Fibroblast of pulmonary artery (primary cell): ENCODE measurements around the gene EIPR1.

Experiments
- DNase-seq: peaks from one replicate; pipeline ENCODE4 v3.0.0-alpha.2; 2010; ENCODE audit warnings: low read depth
- H3K4me3 ChIP-seq: replicated peaks from 2 replicates; pipeline ENCODE4 v1.5.1; 2011; ENCODE audit warnings: low read depth, mild to moderate bottlenecking, control low read depth, low read length, moderate library complexity
- TF ChIP-seq, protein P1 (sequence below): IDR thresholded peaks from 2 replicates; pipeline ENCODE4 v1.5.1; 2011; ENCODE audit warnings: mild to moderate bottlenecking, control low read depth, low read length, inconsistent platforms; ENCODE audit errors: missing control alignments

The EIPR1 gene

GRCh38 chr2:3242747-3243369 lies 134.8 kb downstream of the EIPR1 start:
- DNase-seq = peak; percentile 6
- TF ChIP-seq, protein P1, sequence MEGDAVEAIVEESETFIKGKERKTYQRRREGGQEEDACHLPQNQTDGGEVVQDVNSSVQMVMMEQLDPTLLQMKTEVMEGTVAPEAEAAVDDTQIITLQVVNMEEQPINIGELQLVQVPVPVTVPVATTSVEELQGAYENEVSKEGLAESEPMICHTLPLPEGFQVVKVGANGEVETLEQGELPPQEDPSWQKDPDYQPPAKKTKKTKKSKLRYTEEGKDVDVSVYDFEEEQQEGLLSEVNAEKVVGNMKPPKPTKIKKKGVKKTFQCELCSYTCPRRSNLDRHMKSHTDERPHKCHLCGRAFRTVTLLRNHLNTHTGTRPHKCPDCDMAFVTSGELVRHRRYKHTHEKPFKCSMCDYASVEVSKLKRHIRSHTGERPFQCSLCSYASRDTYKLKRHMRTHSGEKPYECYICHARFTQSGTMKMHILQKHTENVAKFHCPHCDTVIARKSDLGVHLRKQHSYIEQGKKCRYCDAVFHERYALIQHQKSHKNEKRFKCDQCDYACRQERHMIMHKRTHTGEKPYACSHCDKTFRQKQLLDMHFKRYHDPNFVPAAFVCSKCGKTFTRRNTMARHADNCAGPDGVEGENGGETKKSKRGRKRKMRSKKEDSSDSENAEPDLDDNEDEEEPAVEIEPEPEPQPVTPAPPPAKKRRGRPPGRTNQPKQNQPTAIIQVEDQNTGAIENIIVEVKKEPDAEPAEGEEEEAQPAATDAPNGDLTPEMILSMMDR = no peak

DNA sequence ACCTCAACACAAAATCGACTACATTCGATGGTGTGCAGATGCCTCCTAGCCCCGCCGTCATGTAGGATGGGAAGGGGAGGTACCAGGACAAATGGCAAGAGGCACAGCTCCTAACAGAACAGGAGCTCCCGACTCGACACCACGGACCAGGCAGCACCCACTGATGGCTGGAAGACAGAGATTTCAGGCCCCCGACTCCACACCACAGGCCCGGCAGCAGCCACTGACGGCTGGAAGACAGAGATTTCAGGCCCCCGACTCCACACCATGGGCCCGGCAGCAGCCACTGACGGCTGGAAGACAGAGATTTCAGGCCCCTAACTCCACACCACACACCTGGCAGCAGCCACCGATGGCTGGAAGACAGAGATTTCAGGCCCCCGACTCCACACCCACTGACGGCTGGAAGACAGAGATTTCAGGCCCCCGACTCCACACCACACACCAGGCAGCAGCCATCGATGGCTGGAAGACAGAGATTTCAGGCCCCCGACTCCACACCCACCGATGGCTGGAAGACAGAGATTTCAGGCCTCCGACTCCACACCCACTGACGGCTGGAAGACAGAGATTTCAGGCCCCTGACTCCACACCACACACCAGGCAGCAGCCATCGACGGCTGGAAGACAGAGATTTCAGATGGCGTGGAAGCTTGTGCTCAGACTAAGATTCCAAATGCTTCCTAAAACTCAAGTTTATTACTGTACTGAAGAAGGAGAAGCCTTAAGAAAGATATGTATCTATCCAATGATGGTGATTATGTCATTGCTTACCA lies 135.5 kb downstream of the EIPR1 start:
- TF ChIP-seq, protein P1 = no peak
- no peak for DNase-seq
- no peak overlapping the region for H3K4me3 ChIP-seq

More at GRCh38 chr2:3242747-3243369, 134.8 kb downstream of the EIPR1 start:
- no peak overlapping the region for H3K4me3 ChIP-seq

DNA sequence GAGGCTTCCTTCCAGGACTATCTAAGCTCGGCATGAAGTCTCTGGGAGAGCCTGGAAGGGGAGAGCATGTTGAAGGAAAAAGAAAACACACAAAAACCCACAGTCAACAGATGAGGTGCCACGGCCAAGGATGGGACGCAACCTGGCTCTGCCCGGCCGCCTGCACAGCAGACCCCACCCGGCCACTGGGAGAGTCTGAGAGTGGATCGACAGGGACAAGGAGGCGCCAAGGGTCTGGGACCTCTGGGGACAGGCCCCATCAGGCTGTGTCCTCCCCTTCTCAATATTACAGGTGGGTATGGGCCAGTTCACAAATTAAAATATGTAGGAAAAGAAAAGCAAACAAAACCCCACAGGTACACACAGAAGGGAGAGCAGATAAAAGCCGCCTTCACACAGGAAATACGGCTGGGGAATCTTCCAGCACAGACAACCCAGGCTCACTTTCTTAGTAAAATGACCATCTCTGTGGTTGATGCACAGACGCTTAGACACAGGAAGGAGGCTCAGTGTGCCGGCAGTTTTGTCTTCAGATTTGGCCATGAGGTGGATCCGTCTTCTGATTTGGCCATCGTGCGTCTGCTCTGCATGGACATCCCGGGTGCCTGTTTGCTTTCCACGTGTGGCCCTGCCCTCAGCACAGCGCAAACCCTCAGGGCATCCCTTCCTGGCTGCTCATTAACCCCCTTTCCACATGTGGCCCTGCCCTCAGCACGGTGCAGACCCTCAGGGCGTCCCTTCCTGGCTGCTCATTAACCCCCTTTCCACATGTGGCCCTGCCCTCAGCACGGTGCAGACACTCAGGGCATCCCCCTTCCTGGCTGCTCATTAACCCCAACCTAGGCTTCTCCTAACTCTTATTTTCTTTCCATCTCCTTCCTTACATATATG lies 138.4 kb downstream of the EIPR1 start:
- TF ChIP-seq, protein P1 = no peak
- no peak overlapping the region for H3K4me3 ChIP-seq
- no peak for DNase-seq

DNA sequence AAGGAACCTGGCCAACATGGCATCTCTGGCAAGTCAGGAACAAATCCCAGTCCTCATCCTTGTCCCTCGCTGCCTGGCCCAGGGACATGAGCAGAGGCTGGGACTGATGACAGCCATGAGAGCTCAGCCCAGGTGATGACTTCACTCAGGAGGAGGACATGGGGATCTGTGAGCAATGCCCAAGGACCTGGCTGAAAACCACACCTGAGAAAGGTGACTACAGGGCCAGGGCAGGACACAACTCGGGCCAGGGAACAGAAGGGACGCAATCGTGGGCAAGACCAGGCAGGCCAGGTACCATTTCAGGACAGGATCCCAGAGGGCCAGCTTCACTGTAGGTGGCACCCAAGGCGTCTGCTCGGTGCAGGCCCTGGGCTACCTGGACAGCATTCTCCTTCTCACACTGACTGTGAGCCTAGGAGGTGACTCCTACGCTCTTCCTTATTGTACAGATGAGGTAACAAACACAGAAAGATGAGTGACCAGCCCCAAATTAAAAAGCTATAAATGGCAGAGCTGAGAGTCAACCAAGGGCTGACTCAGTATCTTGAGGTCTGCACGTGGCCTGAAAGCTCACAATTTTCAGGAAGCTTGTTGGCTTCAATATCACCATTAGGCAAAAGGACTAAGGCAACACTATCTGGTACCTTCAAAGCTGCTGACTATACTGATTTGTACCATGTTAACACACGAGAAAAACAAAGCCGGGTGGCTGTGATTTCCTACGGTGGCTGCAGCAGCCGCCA lies 141.1 kb downstream of the EIPR1 start:
- no peak for DNase-seq
- H3K4me3 ChIP-seq = no peak overlapping the region
- TF ChIP-seq, protein P1 = no peak

DNA sequence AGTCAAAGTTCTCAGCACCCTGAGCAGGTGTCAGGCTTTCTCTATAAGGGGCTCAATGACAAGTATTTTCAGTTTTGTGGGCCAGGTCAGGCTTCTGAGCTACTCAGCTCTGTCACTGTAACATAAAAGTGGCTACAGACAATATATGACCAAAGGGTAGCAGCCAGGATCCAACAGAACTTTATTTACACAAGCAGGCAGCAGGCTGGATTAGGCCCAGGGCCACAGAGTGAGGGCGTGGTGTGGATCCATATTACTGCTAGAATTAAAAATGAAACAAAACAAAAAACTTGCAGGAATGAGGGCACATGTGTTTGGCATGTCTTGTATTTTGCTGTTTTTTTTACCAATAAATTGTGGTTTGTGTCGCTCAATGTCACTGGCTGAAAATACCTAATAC lies 143.7 kb downstream of the EIPR1 start:
- TF ChIP-seq, protein P1 = no peak

GRCh38 chr2:3229221-3229620 lies 148.4 kb downstream of the EIPR1 start:
- H3K4me3 ChIP-seq = no peak overlapping the region
- TF ChIP-seq, protein P1 = no peak
- peak; percentile 4 for DNase-seq

More for the DNA sequence above, 143.7 kb downstream of the EIPR1 start:
- no peak for DNase-seq
- no peak overlapping the region for H3K4me3 ChIP-seq
